ENCODE data around the gene LYZL1.

The LYZL1 gene

GRCh38 chr10:29322918-29323317 lies 34.0 kb downstream of the LYZL1 start:
- H3K4me3 ChIP-seq (ENCODE audit: low read depth, low read length) = no peak overlapping the region
- no peak for TF ChIP-seq CTCF (IDR thresholded peaks at IDR 0.05; ENCODE audit: borderline replicate concordance, insufficient read depth, low read depth, low read length)

GRCh38 chr10:29323367-29323766 lies 34.5 kb downstream of the LYZL1 start:
- TF ChIP-seq CTCF (IDR thresholded peaks at IDR 0.05; ENCODE audit: borderline replicate concordance, insufficient read depth, low read depth, low read length) = no peak

GRCh38 chr10:29324220-29324841 lies 35.5 kb downstream of the LYZL1 start:
- no peak overlapping the region for H3K4me3 ChIP-seq (ENCODE audit: low read depth, low read length)
- TF ChIP-seq CTCF (IDR thresholded peaks at IDR 0.05; ENCODE audit: borderline replicate concordance, insufficient read depth, low read depth, low read length) = no peak

More at GRCh38 chr10:29323367-29323766, 34.5 kb downstream of the LYZL1 start:
- no peak overlapping the region for H3K4me3 ChIP-seq (ENCODE audit: low read depth, low read length)

- no peak overlapping the region for H3K4me3 ChIP-seq (ENCODE audit: low read depth, low read length)
- TF ChIP-seq CTCF (IDR thresholded peaks at IDR 0.05; ENCODE audit: borderline replicate concordance, insufficient read depth, low read depth, low read length) = no peak
Measured at GRCh38 chr10:29326299-29326698, 37.4 kb downstream of the LYZL1 start.

GRCh38 chr10:29326886-29327745 lies 38.2 kb downstream of the LYZL1 start:
- no peak overlapping the region for H3K4me3 ChIP-seq (ENCODE audit: low read depth, low read length)

GRCh38 chr10:29327746-29328102 lies 38.9 kb downstream of the LYZL1 start:
- no peak for TF ChIP-seq CTCF (IDR thresholded peaks at IDR 0.05; ENCODE audit: borderline replicate concordance, insufficient read depth, low read depth, low read length)

More at GRCh38 chr10:29326886-29327745, 38.2 kb downstream of the LYZL1 start:
- TF ChIP-seq CTCF (IDR thresholded peaks at IDR 0.05; ENCODE audit: borderline replicate concordance, insufficient read depth, low read depth, low read length) = no peak

GRCh38 chr10:29328983-29329382 lies 40.1 kb downstream of the LYZL1 start:
- no peak overlapping the region for H3K4me3 ChIP-seq (ENCODE audit: low read depth, low read length)
- TF ChIP-seq CTCF (IDR thresholded peaks at IDR 0.05; ENCODE audit: borderline replicate concordance, insufficient read depth, low read depth, low read length) = no peak

More at GRCh38 chr10:29327746-29328102, 38.9 kb downstream of the LYZL1 start:
- no peak overlapping the region for H3K4me3 ChIP-seq (ENCODE audit: low read depth, low read length)

All from GM12875 (cell line).